Non-pigmented ciliary epithelial cell (primary cell): ENCODE data around the gene CTBP1.

Experiments used
- DNase-seq: peaks from one replicate; pipeline ENCODE4 v3.0.0-alpha.2; 2010; ENCODE audit warnings: low read depth

Gene CTBP1

DNA sequence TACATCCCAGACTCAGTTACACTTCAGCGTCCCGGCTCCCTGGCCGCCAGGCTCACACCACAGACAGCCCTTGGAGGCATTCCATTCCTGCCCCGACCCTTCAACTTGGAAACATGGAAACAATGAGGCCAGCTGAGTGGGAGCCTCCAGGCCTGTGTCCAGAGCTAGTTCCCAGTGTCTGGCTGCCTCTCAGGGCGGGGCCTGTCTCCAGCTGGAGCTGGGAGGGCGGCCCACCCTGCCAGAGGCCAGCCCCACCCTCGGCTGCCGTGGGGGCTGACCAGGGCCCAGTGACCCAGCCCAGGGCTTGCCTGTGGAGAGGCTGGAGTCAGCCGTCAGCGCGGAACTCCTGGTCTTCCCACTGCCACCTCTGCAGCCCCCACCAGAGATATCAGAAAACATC lies 39.1 kb downstream of the CTBP1 start:
- DNase-seq, result no peak

DNA sequence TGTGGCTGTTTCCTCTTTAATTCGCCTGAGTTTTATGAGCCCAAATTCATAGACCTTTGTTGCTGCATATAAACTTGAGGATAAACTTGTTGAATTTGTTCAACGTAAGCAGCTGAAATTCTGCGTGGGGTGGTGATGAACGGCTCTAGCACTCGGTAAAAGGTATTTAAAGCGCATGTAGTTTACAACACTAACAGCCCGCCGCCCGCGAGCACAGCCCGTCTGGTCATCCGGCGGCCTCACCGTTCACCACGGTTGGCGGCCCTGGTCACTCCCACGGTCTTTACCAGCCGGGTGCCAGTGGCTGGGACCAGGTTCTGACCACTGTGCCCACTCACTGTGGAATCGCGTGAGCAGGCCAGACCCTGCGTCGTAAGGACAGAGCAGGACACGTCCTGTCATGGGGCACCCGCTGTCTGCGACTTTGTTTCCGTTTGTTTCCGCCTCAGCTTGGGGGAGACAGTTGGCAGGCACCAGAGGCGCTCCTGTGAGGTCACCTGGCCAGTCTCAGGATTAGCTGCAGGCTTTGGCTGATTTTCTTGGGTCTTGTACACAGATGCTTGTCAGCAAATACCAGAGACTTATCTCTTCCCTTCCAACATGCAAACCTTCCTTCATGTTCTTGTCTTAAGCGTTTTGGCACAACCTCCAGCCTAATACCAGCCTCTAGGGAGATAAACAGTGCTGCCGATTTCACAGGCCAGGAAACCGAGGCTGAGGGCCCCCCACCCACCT lies 39.8 kb downstream of the CTBP1 start:
- no peak for DNase-seq

GRCh38 chr4:1208266-1208961 lies 40.5 kb downstream of the CTBP1 start:
- no peak for DNase-seq

GRCh38 chr4:1207603-1208265 lies 41.2 kb downstream of the CTBP1 start:
- DNase-seq, result no peak

- no peak for DNase-seq
These were observed 41.8 kb downstream of the CTBP1 start for GRCh38 chr4:1207157-1207470.

- DNase-seq, result no peak
These were observed 42.4 kb downstream of the CTBP1 start for GRCh38 chr4:1206299-1207156.

DNA sequence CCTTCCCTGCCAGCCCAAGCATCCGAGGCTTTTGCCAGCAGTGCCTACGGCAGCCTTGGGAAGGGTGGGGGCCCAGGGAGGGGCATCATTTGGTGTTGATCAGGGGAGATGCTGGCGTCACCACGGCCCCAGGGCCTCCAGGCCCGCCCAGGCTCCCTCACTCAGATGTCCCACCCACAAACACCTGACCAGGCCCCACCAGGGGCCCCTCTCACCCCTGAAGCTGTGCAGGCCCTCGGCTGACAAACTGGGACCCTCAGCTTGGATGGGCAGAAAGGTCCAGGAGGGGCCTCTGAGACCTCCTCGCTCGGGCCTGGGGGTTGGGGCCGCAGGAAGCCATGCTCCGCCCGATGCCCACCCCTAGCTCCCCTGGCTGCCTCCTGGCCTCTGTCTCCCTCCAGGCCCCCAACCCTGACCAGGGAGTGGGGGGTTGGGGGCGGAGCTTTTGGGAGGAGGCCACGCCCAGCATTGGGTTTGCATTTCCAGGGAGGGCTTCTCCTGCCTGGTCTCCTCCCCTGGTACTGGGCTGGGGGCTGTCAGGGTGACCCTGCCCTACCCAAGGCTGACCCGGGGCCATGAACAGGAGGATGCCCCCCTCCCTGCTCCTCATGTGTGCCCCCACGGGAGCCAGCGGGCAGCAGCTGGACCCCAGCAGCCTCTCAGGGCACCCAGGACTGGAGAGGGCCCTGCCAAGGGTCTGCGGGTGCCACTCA lies 43.2 kb downstream of the CTBP1 start:
- no peak for DNase-seq

- no peak for DNase-seq
These were observed 43.9 kb downstream of the CTBP1 start for GRCh38 chr4:1204828-1205585.

GRCh38 chr4:1204286-1204827 lies 44.6 kb downstream of the CTBP1 start:
- no peak for DNase-seq

DNA sequence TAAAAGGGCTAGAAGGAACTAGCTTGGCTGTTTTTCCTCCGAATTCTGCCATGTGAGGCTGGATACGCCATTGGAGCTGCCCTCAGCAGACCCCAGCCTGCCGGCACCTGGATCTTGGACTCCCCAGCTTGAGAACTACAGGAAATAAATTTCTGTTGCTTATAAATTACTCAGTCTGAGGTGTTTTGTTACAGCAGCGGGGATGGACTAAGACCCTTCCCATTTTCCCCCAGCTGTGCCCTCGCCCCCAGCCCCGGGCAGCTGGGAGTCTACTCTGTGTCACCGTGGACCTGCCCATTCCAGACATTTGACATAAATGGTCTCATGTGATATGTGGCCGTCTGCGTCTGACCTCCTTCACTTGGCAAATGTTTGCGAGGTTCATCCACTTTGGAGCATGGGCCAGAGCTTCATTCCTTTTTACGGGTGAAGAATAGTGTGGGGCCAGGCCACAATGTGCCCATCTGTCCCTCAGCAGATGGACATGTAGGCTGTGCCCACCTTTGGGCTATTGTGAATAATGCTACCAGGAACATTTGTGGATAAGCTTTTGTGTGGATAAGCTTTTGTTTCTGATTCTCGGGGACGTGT lies 45.8 kb downstream of the CTBP1 start:
- DNase-seq, result no peak

- DNase-seq, result no peak
These were observed 46.4 kb downstream of the CTBP1 start for GRCh38 chr4:1202526-1203011.

GRCh38 chr4:1201851-1202525 lies 46.9 kb downstream of the CTBP1 start:
- DNase-seq, result peak; percentile 68

- DNase-seq, result peak; percentile 73
These were observed 48.4 kb downstream of the CTBP1 start for GRCh38 chr4:1200425-1201035.

DNA sequence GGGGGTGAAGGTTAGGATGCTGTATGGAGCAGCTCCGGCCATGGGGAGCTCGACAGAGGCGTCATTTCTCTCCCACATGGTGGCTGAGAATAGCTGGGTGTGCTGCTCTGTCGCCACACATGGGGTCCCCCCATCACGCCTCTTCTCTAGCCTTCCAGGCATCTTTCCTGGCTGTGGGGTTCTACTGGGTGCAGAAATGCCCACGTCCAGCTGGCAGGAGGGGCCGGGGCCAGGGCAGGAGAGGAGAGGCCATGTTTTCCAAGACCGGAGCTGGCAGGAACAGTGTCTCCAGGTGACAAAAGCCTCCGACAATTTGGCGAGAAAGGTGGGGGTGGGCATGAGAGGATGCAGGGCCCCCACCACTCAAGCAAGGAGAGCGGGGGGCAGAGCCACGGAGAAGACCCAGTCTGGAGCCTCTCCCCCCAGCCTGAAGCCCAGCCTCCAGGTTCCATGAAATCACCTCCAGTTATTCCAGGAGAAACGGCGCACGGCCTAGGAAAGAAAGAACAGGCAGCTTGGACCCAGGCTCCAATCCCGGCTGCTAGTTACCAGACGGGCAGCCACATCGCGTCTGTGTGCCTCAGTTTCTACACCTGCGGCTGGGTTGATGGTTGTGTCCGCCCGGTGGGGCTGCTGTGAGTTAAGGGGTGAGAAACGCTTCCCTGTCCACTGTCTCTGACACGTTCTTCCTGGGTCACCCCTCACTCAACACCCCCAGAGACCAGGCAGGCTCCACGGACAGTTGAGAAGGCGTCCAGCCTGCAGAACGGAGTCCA lies 49.2 kb downstream of the CTBP1 start:
- no peak for DNase-seq

GRCh38 chr4:1198098-1198844 lies 50.7 kb downstream of the CTBP1 start:
- DNase-seq, result no peak

GRCh38 chr4:1196421-1197183 lies 52.3 kb downstream of the CTBP1 start:
- DNase-seq, result no peak

- no peak for DNase-seq
These were observed 53.0 kb downstream of the CTBP1 start for GRCh38 chr4:1195891-1196401.
